DOHH2 (cell line): ENCODE results near the gene POMGNT1.

Experiments used
- CTCF ChIP-seq: fragments of 200-600 bp; sonication (generic); IDR thresholded peaks from one replicate; pipeline ENCODE4 v1.5.1; 2014; ENCODE audit warnings: antibody characterized with exemption, mild to moderate bottlenecking, low read depth, low read length; ENCODE audit not compliant: poor library complexity, severe bottlenecking
- EZH2phosphoT487 ChIP-seq: fragments of 200-600 bp; sonication (generic); IDR thresholded peaks from 2 replicates; pipeline ENCODE4 v1.6.1; 2017; ENCODE audit warnings: borderline replicate concordance, mild to moderate bottlenecking, antibody characterized with exemption, low read length, moderate library complexity, mixed read lengths

- TF ChIP-seq CTCF (no peak), EZH2phosphoT487 (no peak)
These were observed 12.8 kb upstream of the POMGNT1 start for GRCh38 chr1:46211051-46211450.
